ENCODE results near the gene RPS6KA2.

RPS6KA2 gene

GRCh38 chr6:166650047-166650446 is 23.0 kb upstream of the RPS6KA2 start:
- no peak overlapping the region for H3K4me3 ChIP-seq (replicated peaks; ENCODE audit: low read depth, low read length)
- DNase-seq (ENCODE audit: extremely low read depth, insufficient read length) = no peak
- no peaks in the 10 kb centered on the region for H3K27me3 ChIP-seq (replicated peaks; ENCODE audit: control insufficient read depth, insufficient read depth, low read length)

GRCh38 chr6:166648846-166649245 is 21.8 kb upstream of the RPS6KA2 start:
- Histone ChIP-seq H3K36me3 (ENCODE audit: control insufficient read depth, insufficient read depth, low read length) (no peaks in the 10 kb centered on the region), H3K27me3 (replicated peaks; ENCODE audit: control insufficient read depth, insufficient read depth, low read length) (no peaks in the 10 kb centered on the region), H3K4me3 (replicated peaks; ENCODE audit: low read depth, low read length) (no peak overlapping the region)
- no peak for TF ChIP-seq CTCF (IDR thresholded peaks at IDR 0.05; ENCODE audit: insufficient read depth, low read length, poor library complexity, severe bottlenecking)
- DNase-seq (ENCODE audit: extremely low read depth, insufficient read length) = no peak

More at GRCh38 chr6:166650047-166650446, 23.0 kb upstream of the RPS6KA2 start:
- H3K36me3 ChIP-seq (ENCODE audit: control insufficient read depth, insufficient read depth, low read length) = no peaks in the 10 kb centered on the region
- no peak for TF ChIP-seq CTCF (IDR thresholded peaks at IDR 0.05; ENCODE audit: insufficient read depth, low read length, poor library complexity, severe bottlenecking)

GRCh38 chr6:166647896-166648295 is 20.8 kb upstream of the RPS6KA2 start:
- H3K36me3 ChIP-seq (ENCODE audit: control insufficient read depth, insufficient read depth, low read length) = no peaks in the 10 kb centered on the region
- no peak for TF ChIP-seq CTCF (IDR thresholded peaks at IDR 0.05; ENCODE audit: insufficient read depth, low read length, poor library complexity, severe bottlenecking)
- no peak for DNase-seq (ENCODE audit: extremely low read depth, insufficient read length)
- no peaks in the 10 kb centered on the region for H3K27me3 ChIP-seq (replicated peaks; ENCODE audit: control insufficient read depth, insufficient read depth, low read length)
- H3K4me3 ChIP-seq (replicated peaks; ENCODE audit: low read depth, low read length) = no peak overlapping the region

GRCh38 chr6:166646716-166647115 is 19.7 kb upstream of the RPS6KA2 start:
- DNase-seq (ENCODE audit: extremely low read depth, insufficient read length) = no peak
- Histone ChIP-seq H3K4me3 (replicated peaks; ENCODE audit: low read depth, low read length) (no peak overlapping the region), H3K27me3 (replicated peaks; ENCODE audit: control insufficient read depth, insufficient read depth, low read length) (no peaks in the 10 kb centered on the region), H3K36me3 (ENCODE audit: control insufficient read depth, insufficient read depth, low read length) (no peaks in the 10 kb centered on the region)
- TF ChIP-seq CTCF (IDR thresholded peaks at IDR 0.05; ENCODE audit: insufficient read depth, low read length, poor library complexity, severe bottlenecking) = no peak

- no peak for DNase-seq (ENCODE audit: extremely low read depth, insufficient read length)
- TF ChIP-seq CTCF (IDR thresholded peaks at IDR 0.05; ENCODE audit: insufficient read depth, low read length, poor library complexity, severe bottlenecking) = no peak
- no peak overlapping the region for H3K4me3 ChIP-seq (replicated peaks; ENCODE audit: low read depth, low read length)
- H3K36me3 ChIP-seq (ENCODE audit: control insufficient read depth, insufficient read depth, low read length) = no peaks in the 10 kb centered on the region
- no peaks in the 10 kb centered on the region for H3K27me3 ChIP-seq (replicated peaks; ENCODE audit: control insufficient read depth, insufficient read depth, low read length)
Measured at GRCh38 chr6:166645896-166646295, 18.8 kb upstream of the RPS6KA2 start.

GRCh38 chr6:166644681-166645080 is 17.6 kb upstream of the RPS6KA2 start:
- DNase-seq (ENCODE audit: extremely low read depth, insufficient read length) = no peak

More at GRCh38 chr6:166644681-166645080, 17.6 kb upstream of the RPS6KA2 start:
- no peak for TF ChIP-seq CTCF (IDR thresholded peaks at IDR 0.05; ENCODE audit: insufficient read depth, low read length, poor library complexity, severe bottlenecking)
- H3K4me3 ChIP-seq (replicated peaks; ENCODE audit: low read depth, low read length) = no peak overlapping the region
- no peaks in the 10 kb centered on the region; the same call in 1 of the 2 replicates for H3K27me3 ChIP-seq (replicated peaks; ENCODE audit: control insufficient read depth, insufficient read depth, low read length)
- H3K36me3 ChIP-seq (ENCODE audit: control insufficient read depth, insufficient read depth, low read length) = no peaks in the 10 kb centered on the region
